GM18907 (cell line): ENCODE measurements around the gene PLPPR3.

Source experiments
- ATAC-seq: cut with Tn5 transposase; IDR thresholded peaks from one replicate; pipeline ENCODE4 v1.9.1; 2021; ENCODE audit warnings: mild to moderate bottlenecking, moderate library complexity; ENCODE audit not compliant: unreplicated experiment

Gene PLPPR3

GRCh38 chr19:797528-798414, 24.0 kb downstream of the PLPPR3 start:
- ATAC-seq: peak; percentile 39

GRCh38 chr19:796692-797527, 24.8 kb downstream of the PLPPR3 start, which contains the start of gene PTBP1:
PTBP1 (plus strand) TSS chr19:797452; CDS start chr19:797498, 46 bp downstream.
- peak; percentile 81 for ATAC-seq

GRCh38 chr19:795691-796581, 25.8 kb downstream of the PLPPR3 start:
- ATAC-seq: no peak

- no peak for ATAC-seq
Observed at GRCh38 chr19:795073-795611, 26.6 kb downstream of the PLPPR3 start.

DNA sequence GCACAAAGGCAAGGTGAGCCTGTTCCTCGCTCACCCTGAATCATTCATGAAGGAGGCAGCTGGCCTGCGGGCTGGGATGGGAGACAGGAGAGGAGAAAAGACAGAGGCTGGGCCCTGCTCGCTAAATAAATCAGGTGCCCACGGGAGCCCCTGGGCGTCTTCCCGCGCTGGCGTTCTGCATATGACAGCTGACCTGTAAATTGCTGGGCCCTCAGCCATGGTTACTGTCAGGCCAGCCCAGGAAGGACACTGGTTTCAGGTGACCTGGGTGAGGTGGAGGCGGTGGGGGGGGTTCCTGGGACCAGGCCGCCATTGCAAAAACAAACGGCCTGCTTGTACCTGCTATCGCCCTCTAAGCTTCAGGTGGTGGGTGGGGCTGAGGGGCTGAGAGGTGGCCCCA, 27.9 kb downstream of the PLPPR3 start:
- no peak for ATAC-seq

GRCh38 chr19:792306-792885, 29.4 kb downstream of the PLPPR3 start:
- no peak for ATAC-seq

GRCh38 chr19:791567-792305, 30.0 kb downstream of the PLPPR3 start:
- no peak for ATAC-seq

DNA sequence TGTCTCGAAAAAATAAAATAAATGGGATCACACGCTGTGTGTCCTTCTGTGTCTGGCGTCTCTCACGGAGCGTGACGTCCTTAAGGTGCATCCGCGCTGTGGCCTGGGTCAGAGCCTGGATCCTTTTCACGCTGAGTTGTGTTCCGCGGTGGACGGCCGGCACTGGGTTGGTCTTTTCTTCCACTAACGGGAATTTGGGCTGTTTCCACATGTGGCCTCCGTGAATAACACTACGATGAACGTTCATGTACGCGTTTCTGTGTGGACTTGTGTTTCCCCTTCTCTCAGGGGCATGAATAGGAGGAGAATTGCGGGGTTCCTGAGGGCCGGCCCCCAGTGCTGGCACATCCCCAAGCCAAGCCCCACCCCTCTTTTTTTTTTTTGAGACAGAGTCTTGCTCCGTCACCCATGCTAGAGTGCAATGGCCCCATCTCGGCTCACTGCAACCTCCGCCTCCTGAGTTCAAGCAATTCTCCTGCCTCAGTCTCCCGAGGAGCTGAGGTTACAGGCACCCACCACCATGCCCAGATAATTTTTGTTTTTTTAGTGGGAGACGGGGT, 30.7 kb downstream of the PLPPR3 start:
- ATAC-seq: no peak

- no peak for ATAC-seq
Observed at GRCh38 chr19:789701-790060, 32.1 kb downstream of the PLPPR3 start.

DNA sequence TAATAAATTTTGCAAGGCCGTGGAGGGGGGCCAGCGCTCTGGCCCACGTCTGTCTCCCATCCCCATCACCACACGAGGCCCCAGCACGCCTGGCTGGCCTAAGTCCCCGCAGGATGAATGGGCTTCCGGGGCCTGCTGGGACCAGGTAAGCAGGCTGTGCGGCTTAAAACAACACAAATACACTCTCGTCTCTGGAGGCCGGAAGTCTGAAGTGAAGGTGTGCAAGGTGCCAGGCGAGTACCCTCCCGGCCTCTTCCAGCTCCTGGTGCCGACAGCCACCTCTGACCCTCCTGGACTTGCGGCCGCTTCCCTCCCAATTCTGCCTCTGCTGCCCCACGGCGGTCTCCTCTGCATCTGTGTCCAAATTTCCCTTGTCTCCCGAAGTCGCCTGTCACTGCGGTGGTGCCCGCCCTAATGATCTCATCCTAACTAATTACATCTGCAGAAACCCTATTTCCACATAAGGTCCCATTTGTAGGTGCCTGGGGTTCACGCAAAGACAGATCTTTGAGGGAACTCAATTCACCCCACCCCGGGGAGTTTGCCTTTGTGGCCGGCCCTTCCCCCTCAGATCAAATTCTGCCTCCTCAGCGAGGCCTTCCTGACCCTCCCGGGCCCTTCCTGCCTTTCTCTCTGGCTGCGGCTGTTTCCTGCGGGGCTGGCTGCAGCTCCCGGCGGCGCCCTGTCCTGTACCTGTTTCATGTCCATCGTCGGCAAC, 32.6 kb downstream of the PLPPR3 start:
- no peak for ATAC-seq

DNA sequence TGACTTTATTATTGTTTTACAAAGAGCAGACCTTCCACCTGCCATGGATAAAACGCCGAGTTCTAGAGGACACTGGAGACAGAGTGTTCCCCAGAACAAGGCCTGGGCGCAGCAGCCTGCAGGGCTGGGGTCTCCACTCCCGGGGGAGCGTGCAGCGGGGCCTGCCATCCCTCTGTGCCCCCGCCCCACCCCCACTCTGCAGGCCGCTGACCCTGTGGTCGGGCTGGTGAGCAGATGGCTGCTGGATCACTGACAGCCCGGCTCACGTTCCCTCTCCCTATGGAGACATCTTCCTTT, 33.1 kb downstream of the PLPPR3 start:
- ATAC-seq: no peak

DNA sequence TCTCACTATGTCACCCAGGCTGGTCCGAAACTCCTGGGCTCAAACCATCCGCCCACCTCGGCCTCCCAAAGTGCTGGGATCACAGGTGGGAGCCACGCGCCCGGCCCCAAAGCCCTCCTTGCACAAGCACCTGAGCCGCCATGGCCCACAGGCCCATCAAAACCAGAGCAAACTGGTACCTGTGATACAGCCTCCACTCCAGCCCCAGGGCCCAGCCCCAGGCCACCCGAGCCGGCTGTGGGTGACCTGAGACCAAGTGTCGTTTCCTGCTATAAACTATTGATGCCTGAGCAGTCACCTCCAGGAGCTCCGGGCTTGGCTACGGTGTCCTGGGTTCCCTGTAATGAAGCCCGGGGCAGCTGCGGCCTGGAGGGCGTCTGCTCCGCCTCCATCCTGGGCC, 34.2 kb downstream of the PLPPR3 start:
- no peak for ATAC-seq

DNA sequence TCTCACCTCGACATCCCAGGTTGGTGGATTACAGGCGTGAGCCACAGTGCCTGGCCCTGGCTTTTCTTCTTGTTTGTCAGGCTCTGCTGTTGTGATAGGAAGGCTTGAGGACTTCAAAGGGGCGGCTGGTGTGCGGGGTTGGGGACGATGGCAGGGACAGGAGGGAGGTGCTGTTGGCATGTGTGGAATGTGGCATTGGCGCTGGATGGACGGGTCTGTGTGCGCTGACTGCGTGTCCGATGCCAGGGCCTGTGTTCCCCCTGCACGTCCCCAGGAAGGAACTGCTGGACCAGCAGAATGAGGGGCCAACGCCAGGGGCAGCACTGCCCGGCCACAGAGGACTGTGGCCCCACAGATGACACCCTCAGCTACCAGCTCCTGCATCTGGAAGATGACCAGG, 37.2 kb downstream of the PLPPR3 start:
- no peak for ATAC-seq

DNA sequence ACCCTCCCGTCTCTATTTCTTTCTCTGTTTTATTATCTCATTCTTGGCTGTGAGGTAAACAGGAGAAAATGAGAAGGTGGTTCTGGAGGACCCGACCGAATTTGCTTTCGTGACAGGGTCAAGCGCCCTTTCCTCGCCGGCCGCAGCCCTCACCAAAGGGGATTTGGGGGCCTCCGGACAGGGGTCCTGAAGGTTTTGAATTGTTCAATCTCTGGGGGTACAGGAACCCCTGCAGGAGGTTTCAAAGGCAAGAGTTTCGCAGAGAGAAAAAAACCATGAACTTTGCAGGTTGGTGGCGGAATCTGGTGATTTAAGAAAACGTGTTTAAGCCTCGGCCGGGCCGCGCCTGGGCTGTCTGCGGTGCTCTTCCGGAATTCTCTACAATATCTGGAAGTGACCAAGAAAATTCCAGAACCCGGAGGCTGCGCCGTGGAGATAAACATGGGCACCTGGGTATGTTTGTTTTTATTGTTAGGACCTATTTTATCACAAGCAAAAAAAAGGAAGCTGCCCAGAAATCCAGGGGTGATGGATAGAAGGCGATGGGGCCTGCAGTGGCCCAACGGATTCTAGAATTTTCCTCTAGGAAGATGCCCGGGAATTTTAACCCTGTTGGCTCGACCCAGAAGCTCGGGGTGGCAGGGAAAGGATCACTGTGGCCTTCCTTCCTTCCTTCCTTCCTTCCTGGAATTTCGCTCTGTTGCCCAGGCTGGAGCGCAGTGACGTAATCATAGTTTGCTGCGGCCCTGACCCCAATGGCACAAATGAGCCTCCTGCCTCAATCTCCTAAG, 38.7 kb downstream of the PLPPR3 start:
- no peak for ATAC-seq

- ATAC-seq: no peak
Observed at GRCh38 chr19:782185-782877, 39.4 kb downstream of the PLPPR3 start.

- ATAC-seq: no peak
Observed at GRCh38 chr19:781800-782184, 40.0 kb downstream of the PLPPR3 start.

GRCh38 chr19:780935-781334, 40.8 kb downstream of the PLPPR3 start:
- no peak for ATAC-seq
